NOMO-1 treated with DMSO at 0.1 percent for 48 hours (cell line): Measurements from ENCODE around the gene PHF21A.

Experiments used
- DNase-seq: peaks from one replicate; lab custom pipeline; 2025; ENCODE audit not compliant: unreplicated experiment; lab: John Stamatoyannopoulos, UW

PHF21A gene

GRCh38 chr11:45924036-45924915 is 197.0 kb downstream of the PHF21A start:
- no peak for DNase-seq

- DNase-seq: no peak
Observed at GRCh38 chr11:45922425-45923082, 198.7 kb downstream of the PHF21A start, which contains the start of gene LARGE2. LARGE2 (plus strand) TSS chr11:45922656; CDS start chr11:45922883, 227 bp downstream.

- no peak for DNase-seq
Observed at GRCh38 chr11:45921561-45922424, 199.5 kb downstream of the PHF21A start.

- no peak for DNase-seq
Observed at GRCh38 chr11:45920531-45921477, 200.4 kb downstream of the PHF21A start.

- no peak for DNase-seq
Observed at GRCh38 chr11:45919806-45920530, 201.3 kb downstream of the PHF21A start.

- DNase-seq: no peak
Observed at GRCh38 chr11:45918962-45919675, 202.1 kb downstream of the PHF21A start.

- DNase-seq: peak; percentile 66
Observed at GRCh38 chr11:45918331-45918941, 202.8 kb downstream of the PHF21A start.

GRCh38 chr11:45917623-45918330 is 203.5 kb downstream of the PHF21A start, which contains the start of gene PEX16:
PEX16 (minus strand) TSS chr11:45917877; CDS start chr11:45917811, 66 bp downstream.
- peak; percentile 99 for DNase-seq

- DNase-seq: no peak
Observed at GRCh38 chr11:45917286-45917622, 204.0 kb downstream of the PHF21A start.

- no peak for DNase-seq
Observed at GRCh38 chr11:45915446-45915845, 205.8 kb downstream of the PHF21A start.

- no peak for DNase-seq
Observed at GRCh38 chr11:45913942-45914635, 207.2 kb downstream of the PHF21A start.

- no peak for DNase-seq
Observed at GRCh38 chr11:45913514-45913913, 207.7 kb downstream of the PHF21A start.

- no peak for DNase-seq
Observed at GRCh38 chr11:45910623-45911022, 210.6 kb downstream of the PHF21A start.

- no peak for DNase-seq
Observed at GRCh38 chr11:45909594-45910475, 211.4 kb downstream of the PHF21A start.

GRCh38 chr11:45907911-45908370 is 213.3 kb downstream of the PHF21A start:
- no peak for DNase-seq

- DNase-seq: no peak
Observed at GRCh38 chr11:45906965-45907611, 214.2 kb downstream of the PHF21A start, which contains the start of gene FREY1. FREY1 (minus strand) TSS chr11:45907271; CDS start chr11:45907245, 26 bp downstream.
